Gastrocnemius medialis (tissue), 4 donors: ENCODE data around the gene LIN7C. TPM values are rescaled to one million over a fixed set of nuclear protein-coding genes. Genes with fewer than 3 reads are reported as not detected.
"Not testable (repeated sequence)": the region's sequence is repeated elsewhere in the genome, so short reads cannot be mapped to it uniquely, and the experiment has no call there.

Source experiments
- ATAC-seq, 2 donors: fragments of 150-250 bp; one replicate each; pipeline ENCODE4 v1.9.1; 2016
- DNase-seq, 2 donors: peaks; one replicate each; pipeline ENCODE4 v3.0.0-alpha.2; 2019
- H3K27ac ChIP-seq, 4 donors: fragments of 200-600 bp; sonication (generic); 1 replicate in 1 of 4; 2 replicates in 3 of 4; pipeline ENCODE4 v1.5.1; 2016 to 2018; ENCODE audit warnings: mild to moderate bottlenecking in 2 of 4, moderate library complexity in 1 of 4
- H3K27me3 ChIP-seq, 3 donors: fragments of 200-600 bp; sonication (generic) in 2 of 3; 1 replicate in 1 of 3; 2 replicates in 2 of 3; pipeline versions ENCODE4 v1.5.1 to v1.6.0; 2016 to 2019; ENCODE audit warnings: mild to moderate bottlenecking in 1 of 3, moderate library complexity in 1 of 3
- H3K36me3 ChIP-seq, 2 donors: fragments of 200-600 bp; sonication (generic) in 1 of 2; one replicate each; pipeline ENCODE4 v1.5.1; 2017 to 2018
- H3K4me1 ChIP-seq, 2 donors: fragments of 200-600 bp; sonication (generic) in 1 of 2; one replicate each; pipeline ENCODE4 v1.5.1; 2016 to 2017; ENCODE audit warnings: mild to moderate bottlenecking in 2 of 2
- H3K4me3 ChIP-seq, 4 donors: fragments of 200-600 bp; sonication (generic) in 3 of 4; 1 replicate in 1 of 4; 2 replicates in 3 of 4; pipeline ENCODE4 v1.5.1; 2016 to 2019; ENCODE audit warnings: mild to moderate bottlenecking in 2 of 4
- H3K9me3 ChIP-seq, 3 donors: fragments of 200-600 bp; sonication (generic) in 2 of 3; 1 replicate in 1 of 3; 2 replicates in 2 of 3; pipeline ENCODE4 v1.5.1; 2016 to 2019
- CTCF ChIP-seq, 5 experiments: fragments of 450-650 bp in 3 of 5; fragments of 200-600 bp in 2 of 5; sonication (generic) in 2 of 5; IDR thresholded peaks in 4 of 5; conservative IDR thresholded peaks in 1 of 5; 1 replicate in 4 of 5; 2 replicates in 1 of 5; pipeline ENCODE4 v1.5.1; 2016 to 2019; ENCODE audit warnings: antibody characterized with exemption in 5 of 5, mild to moderate bottlenecking in 3 of 5, moderate library complexity in 3 of 5
- POLR2A ChIP-seq, 2 donors: fragments of 450-650 bp; IDR thresholded peaks; one replicate each; pipeline ENCODE4 v1.6.1; 2017; ENCODE audit warnings: antibody characterized with exemption in 2 of 2, mild to moderate bottlenecking in 2 of 2, moderate library complexity in 2 of 2
- in situ Hi-C, 4 donors: fragments of 200-750 bp; cut with MboI; loops; one replicate each; pipeline versions ENCODE4 v1.15.0 to v1.8.0; 2017; ENCODE audit warnings: low sequenced_read_pairs in 4 of 4
- intact Hi-C: fragments of 100-400 bp; cut with DNase I; formaldehyde crosslinking; loops from one replicate; pipeline ENCODE4 v1.15.1; 2023; ENCODE audit warnings: low total_unique reads
- total RNA-seq, 4 donors: library from RNA; depleted of rRNA; stranded (reverse); fragments of >200 nt; gene quantifications; one replicate each; pipeline versions ENCODE4 v1.1.0 to v1.2.3, GENCODE V29; 2016

Gene LIN7C
- total RNA-seq, 4 donors from 2014 or later: 10.6 to 22.8 (median 13.8) TPM

GRCh38 chr11:27525824-27526516 is 19.4 kb upstream of the LIN7C start:
- ATAC-seq (no peak), DNase-seq (no peak)
- no peaks in the 10 kb centered on the region for H3K36me3 ChIP-seq
- no peak overlapping the region for H3K27ac ChIP-seq
- intact Hi-C loops: no loop called here
- no peaks in the 10 kb centered on the region for H3K4me1 ChIP-seq
- in situ Hi-C loops: no loop called here
- H3K27me3 ChIP-seq: no peaks in the 10 kb centered on the region
- no peak overlapping the region for H3K4me3 ChIP-seq
- no peaks in the 10 kb centered on the region for H3K9me3 ChIP-seq
- TF ChIP-seq POLR2A (IDR thresholded peaks at IDR 0.05): no peak
- TF ChIP-seq CTCF (IDR thresholded peaks at IDR 0.05 in 4 of 5, conservative IDR thresholded peaks at IDR 0.05 in 1 of 5): no peak

- intact Hi-C loops (no loop called here), in situ Hi-C loops (loop anchor here in 1 of 4 donors (25.0 kb wide), 1 partner anchor 588 kb away; the partner anchor contains the start of genes KIF18A and METTL15)
- Histone ChIP-seq H3K27me3 (no peaks in the 10 kb centered on the region), H3K4me1 (no peaks in the 10 kb centered on the region), H3K9me3 (no peaks in the 10 kb centered on the region), H3K27ac (no peak overlapping the region), H3K4me3 (no peak overlapping the region), H3K36me3 (no peaks in the 10 kb centered on the region)
- no peak for DNase-seq
- no peak for TF ChIP-seq CTCF (IDR thresholded peaks at IDR 0.05 in 4 of 5, conservative IDR thresholded peaks at IDR 0.05 in 1 of 5)
- no peak for TF ChIP-seq POLR2A (IDR thresholded peaks at IDR 0.05)
- no peak for ATAC-seq
These were observed 17.6 kb upstream of the LIN7C start for GRCh38 chr11:27524155-27524554.

GRCh38 chr11:27520226-27520625 is 13.7 kb upstream of the LIN7C start:
- DNase-seq: no peak
- in situ Hi-C loops: loop anchor here in 1 of 4 donors (25.0 kb wide), 1 partner anchor 592 kb away; the partner anchor contains the start of genes KIF18A and METTL15
- intact Hi-C loops: no loop called here
- no peaks in the 10 kb centered on the region for H3K36me3 ChIP-seq
- no peaks in the 10 kb centered on the region for H3K4me1 ChIP-seq
- no peaks in the 10 kb centered on the region for H3K9me3 ChIP-seq
- H3K27ac ChIP-seq: no peak overlapping the region
- ATAC-seq: no peak
- TF ChIP-seq POLR2A (IDR thresholded peaks at IDR 0.05) (no peak), CTCF (IDR thresholded peaks at IDR 0.05 in 4 of 5, conservative IDR thresholded peaks at IDR 0.05 in 1 of 5) (no peak)
- no peak overlapping the region for H3K4me3 ChIP-seq
- no peaks in the 10 kb centered on the region for H3K27me3 ChIP-seq

- Histone ChIP-seq H3K9me3 (no peaks in the 10 kb centered on the region), H3K4me1 (peaks cover 3 to 15% of the 10 kb centered on the region in 2 donors), H3K27me3 (no peaks in the 10 kb centered on the region), H3K4me3 (no peak overlapping the region), H3K27ac (no peak overlapping the region), H3K36me3 (no peaks in the 10 kb centered on the region)
- DNase-seq (no peak), ATAC-seq (no peak)
- in situ Hi-C loops (loop anchor here in 1 of 4 donors (25.0 kb wide), 1 partner anchor 594 kb away; the partner anchor contains the start of genes KIF18A and METTL15), intact Hi-C loops (no loop called here)
- TF ChIP-seq POLR2A (IDR thresholded peaks at IDR 0.05) (no peak), CTCF (IDR thresholded peaks at IDR 0.05 in 4 of 5, conservative IDR thresholded peaks at IDR 0.05 in 1 of 5) (no peak)
These were observed 11.9 kb upstream of the LIN7C start for GRCh38 chr11:27518518-27518917.

- H3K36me3 ChIP-seq, H3K27me3 ChIP-seq, DNase-seq, H3K9me3 ChIP-seq, H3K4me3 ChIP-seq, ATAC-seq, intact Hi-C loops, H3K27ac ChIP-seq: not testable (repeated sequence)
- in situ Hi-C loops: loop anchor here in 1 of 4 donors (25.0 kb wide), 1 partner anchor 595 kb away; the partner anchor contains the start of genes KIF18A and METTL15
- peaks cover 13 to 21% of the 10 kb centered on the region in 2 donors for H3K4me1 ChIP-seq
These were observed 10.9 kb upstream of the LIN7C start for GRCh38 chr11:27517490-27517889.
